Endometrial microvascular endothelial cells (primary cell): Measurements from ENCODE around the gene SEPTIN5. TPM values are rescaled to one million over a fixed set of nuclear protein-coding genes. Genes with fewer than 3 reads are reported as not detected.

Experiments used
- in situ Hi-C: cut with HindIII; loops from 2 replicates; pipeline ENCODE4 v1.10.0; 2017; ENCODE audit warnings: low sequenced_read_pairs, low pct_unique_long_range_greater_than_20kb; ENCODE audit errors: inconsistent ontology term
- total RNA-seq: library from RNA; depleted of rRNA; stranded (reverse); fragments of >200 nt; gene quantifications from one replicate; pipeline ENCODE4 v1.2.3, GENCODE V29; 2015; ENCODE audit errors: inconsistent ontology term

Gene SEPTIN5
- total RNA-seq, 1 donor from 2014 or later: 0.46 TPM

DNA sequence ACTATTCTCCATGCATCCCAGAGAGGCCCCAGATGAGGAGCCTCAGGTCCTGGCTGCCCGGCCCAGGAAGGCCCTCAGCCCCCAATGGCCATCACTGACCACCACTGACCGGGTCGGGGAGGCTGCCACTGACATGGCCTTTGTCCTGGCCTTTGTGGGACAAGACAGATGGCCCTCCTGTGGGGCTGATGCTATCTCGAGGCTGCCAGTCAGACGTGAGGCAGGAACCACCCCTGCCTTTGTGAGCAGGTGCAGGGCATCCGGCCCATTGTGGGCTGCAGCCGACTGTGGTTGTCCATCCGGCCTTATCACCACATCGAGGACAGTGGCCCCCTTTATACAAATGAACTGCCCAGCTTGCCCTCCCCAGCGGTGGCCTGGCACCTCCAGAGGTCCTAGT is 14.5 kb downstream of the SEPTIN5 start:
- in situ Hi-C loops: no loop called here

DNA sequence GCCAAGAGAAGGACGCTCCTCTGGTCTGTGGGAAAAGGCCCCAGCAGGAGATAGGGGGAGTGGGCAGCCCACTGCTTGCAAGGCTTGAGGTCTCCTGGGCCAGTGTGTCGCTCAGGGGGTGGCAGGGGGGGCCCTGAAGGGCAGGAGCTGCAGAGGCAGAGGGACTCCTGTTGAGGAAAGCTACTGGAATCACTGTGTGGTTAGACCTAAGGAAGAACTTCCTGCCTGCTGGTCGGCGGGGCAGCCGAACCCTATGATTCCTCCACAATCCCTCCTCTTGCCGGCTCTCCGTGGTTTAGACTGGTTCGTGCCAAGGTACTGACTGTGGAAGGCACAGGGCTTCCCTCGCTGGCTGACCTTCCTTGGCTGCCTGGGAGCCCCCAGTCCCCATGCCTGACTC is 15.2 kb downstream of the SEPTIN5 start:
- in situ Hi-C loops: no loop called here

DNA sequence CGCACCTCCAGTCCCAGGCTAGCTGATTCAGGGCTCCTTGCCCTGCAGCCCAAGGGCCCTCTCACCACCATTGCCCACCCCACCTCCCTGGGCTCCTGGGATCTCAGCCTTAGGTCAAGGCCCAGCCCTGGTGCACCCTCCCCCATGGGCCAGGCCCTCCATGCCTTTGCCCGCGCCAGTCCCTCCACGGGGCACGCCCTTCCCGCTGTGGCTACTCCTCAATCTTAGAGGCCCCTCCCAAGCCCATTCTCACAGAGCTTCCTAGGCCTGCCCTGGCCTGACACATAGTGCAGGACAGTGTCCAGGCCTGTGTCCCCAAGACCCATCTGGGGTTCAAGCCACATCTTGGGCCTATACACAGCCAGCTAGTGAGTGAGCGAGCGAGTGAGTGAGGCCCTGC is 15.9 kb downstream of the SEPTIN5 start:
- in situ Hi-C loops: no loop called here

DNA sequence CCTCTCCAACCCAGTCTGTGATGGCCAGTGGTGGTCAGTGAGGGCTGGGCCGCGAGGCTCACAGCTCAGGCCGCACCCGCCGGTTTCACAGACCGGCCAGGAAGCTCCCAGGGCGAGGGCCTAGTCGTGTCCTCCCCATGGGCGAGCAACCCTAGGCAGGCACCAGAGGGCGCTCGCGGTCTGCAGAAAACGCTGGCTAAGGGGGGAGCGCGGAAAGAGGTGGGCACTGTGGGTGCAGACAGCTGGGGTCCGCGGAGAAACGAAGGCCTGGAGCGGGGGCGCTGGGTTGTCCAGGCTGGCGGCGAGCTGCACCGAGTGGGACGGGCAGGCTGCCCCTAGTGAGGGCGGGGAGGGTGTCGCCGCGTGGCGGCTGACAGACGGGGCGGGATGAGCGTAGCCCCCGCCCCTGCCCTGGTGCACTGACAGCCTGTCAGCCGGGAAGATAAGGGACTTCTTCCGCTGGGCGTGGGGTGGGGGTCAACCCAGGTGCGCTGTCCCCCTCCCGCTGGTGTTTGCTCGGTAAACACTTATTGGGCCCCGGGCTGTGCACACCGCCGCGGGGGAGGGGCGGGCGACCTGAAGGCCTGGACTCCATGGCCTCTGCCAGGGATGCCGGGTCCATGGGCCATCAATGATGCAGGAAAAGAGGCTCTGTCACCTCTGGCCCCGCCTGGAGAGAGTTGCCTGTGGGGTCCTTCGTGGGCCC is 16.5 kb downstream of the SEPTIN5 start:
- in situ Hi-C loops: no loop called here

DNA sequence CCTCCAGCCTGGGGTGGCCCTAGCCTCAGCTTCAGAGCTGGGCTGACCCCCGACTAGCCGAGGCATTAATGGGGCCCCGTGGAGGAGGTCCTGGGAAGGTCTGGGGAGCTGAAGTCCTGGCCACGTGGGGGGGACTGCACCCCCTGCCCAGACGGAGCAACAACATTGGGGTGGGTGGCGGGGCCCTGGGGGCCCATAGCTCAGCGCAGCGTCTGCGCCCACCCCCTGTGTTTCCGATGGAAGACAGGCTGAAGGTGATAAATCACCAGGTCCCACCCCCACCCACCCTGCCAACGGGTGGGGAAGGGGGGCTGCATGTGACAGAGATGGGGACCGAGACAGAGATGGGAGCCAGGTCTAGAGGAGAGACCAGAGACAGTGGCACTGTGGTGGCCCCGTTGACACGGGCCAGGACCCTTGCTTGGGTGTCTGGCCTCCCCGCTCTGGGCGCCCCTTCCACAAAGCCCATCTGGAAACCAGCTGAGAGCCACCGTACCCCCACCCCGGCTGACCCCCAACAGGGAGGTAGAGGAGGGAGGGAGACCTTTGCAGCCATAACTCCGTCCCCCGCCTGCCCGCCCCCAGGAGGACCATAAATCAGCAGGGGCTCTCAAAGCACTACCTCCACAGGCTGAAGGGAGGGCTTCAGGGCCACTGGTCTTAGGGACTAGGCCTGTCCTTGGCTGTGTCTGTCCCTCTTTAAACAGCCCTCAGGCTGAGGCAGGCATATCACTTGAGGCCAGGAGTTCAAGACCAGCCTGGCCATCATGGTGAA is 17.2 kb downstream of the SEPTIN5 start:
- in situ Hi-C loops: no loop called here

DNA sequence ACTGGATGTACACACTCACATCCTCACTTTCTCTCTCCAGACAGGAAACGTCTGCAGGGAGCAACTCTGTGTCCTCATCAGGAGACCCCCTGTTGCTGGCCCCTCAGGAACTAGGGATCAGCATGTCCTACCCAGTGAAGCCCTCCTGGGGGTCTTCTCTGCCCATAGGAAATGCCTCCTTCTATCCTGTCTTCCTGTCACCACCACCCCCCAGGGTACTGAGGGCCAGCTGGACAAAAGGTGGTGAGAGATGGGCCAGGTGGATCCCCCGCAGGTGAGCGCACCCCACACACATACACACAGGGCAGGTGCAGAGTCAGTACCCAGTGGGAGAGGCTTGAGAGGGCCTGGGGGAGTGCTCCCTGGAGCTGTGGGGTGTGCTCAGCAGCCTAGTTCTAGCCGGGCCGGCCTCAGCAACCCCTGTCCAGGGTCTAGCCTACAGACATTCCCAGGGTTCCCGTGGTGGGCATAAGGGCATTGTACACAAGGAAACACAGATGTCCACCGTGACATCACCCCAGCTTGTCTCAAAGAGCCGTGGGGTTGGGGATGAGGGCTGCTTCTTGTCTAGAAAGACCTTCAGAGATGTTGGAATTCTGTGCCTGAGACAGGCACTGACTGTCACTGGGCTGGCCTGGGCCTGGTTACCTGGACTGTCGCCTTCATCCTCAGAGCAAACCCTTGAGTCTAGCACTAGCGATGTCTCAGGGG is 18.3 kb downstream of the SEPTIN5 start:
- in situ Hi-C loops: no loop called here

DNA sequence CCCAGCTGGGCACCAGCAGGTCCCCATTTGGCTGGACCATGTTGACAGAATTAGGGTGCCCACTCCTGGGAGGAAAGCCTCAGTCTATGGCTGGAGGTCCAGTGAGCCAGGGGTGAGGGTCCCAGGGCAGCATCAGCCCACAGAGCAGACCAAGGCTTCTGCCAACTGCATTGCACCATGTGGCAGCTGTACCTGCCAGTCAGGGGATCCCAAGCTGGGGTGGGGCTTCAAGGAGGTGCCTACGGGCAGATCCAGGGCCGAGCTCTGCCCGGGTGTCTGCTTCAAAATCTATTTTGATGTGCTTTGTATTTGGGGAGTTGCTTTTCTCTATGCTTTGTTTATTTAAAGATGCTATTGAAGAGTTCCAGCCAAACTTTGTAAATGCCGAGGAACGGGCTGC is 19.5 kb downstream of the SEPTIN5 start:
- in situ Hi-C loops: no loop called here

DNA sequence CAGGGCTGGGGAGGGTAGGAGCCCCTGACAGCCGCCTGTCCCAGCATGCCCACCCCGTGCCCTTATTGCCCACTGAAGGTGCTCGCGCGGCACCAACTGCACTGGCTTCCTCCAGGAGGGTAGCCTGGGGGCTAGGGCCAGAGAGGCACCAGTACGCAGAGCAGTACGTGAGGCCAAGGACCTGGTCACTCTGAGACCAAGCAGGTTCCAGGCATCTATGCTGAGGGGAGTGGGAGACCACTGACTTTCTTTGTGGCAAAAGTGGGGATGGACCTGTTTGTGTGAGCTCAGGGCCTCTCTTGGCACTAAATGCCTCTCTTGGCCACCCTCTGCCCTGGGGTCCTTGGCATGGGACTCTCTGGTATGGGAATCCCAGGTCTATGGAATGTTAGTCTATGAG is 19.9 kb downstream of the SEPTIN5 start:
- in situ Hi-C loops: no loop called here

- in situ Hi-C loops: no loop called here
Observed at GRCh38 chr22:19734837-19735382, 20.6 kb downstream of the SEPTIN5 start.

- in situ Hi-C loops: no loop called here
Observed at GRCh38 chr22:19735665-19736510, 21.6 kb downstream of the SEPTIN5 start.

DNA sequence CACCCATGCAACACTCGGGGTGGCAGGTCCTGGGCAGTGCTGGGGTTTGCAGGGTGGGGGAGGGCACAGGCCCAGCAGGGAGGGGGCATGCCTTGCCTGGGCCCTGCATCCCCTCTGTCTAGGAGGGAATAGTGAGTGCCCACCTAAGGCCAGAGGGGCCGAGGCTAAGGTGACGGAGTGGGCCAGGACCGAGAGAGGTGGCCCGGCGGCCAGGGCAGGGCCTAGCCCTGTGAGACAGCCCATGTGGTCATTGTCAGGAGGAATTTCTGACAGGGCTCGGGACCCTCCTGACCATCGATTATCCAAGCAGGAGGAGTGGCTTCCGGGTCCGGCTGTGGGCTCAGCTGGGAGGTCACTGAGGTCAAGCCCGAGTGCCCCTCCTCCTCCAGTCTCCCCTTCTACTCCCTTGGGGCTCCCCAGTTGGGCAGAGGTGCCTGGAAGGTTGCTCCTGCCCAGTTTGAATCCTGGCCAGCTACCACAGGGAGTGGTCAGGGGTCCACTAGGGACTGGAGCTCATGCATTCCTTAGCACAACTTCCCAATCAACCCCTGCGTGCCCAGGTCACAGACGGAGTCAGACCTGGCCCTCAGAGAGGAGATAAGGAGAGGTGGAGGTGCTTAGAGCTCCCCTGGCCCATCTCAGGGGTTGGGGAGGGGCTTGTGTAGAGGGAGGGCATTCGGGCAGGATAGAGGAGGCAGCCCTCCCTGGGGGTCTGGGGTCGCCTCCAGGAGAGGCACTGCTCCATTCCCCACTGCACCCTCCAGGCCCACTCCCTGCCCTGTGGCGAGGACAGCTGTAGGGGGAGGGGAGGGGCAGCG is 23.8 kb downstream of the SEPTIN5 start:
- in situ Hi-C loops: no loop called here

- in situ Hi-C loops: no loop called here
Observed at GRCh38 chr22:19738664-19739447, 24.6 kb downstream of the SEPTIN5 start.

- in situ Hi-C loops: no loop called here
Observed at GRCh38 chr22:19739448-19739895, 25.2 kb downstream of the SEPTIN5 start.

- in situ Hi-C loops: no loop called here
Observed at GRCh38 chr22:19739911-19740449, 25.7 kb downstream of the SEPTIN5 start.

- in situ Hi-C loops: no loop called here
Observed at GRCh38 chr22:19740586-19740985, 26.3 kb downstream of the SEPTIN5 start.

GRCh38 chr22:19741053-19741452 is 26.8 kb downstream of the SEPTIN5 start:
- in situ Hi-C loops: no loop called here
